Ovary (tissue), 3 donors: ENCODE results near the gene RNF19B.

ENCODE experiments used
- CTCF ChIP-seq, 3 donors: fragments of 450-650 bp in 2 of 3; fragments of 200-600 bp in 1 of 3; IDR thresholded peaks; one replicate each; pipeline versions ENCODE4 v1.5.1 to v1.8.0; 2016 to 2022; ENCODE audit warnings: antibody characterized with exemption in 3 of 3, mild to moderate bottlenecking in 1 of 3
- EP300 ChIP-seq: sonication (generic); formaldehyde crosslinking; IDR thresholded peaks from one replicate; pipeline ENCODE4 v1.6.1; 2017; ENCODE audit warnings: antibody characterized with exemption
- POLR2A ChIP-seq: fragments of 450-650 bp; IDR thresholded peaks from one replicate; pipeline ENCODE4 v1.6.1; 2017; ENCODE audit warnings: antibody characterized with exemption, mild to moderate bottlenecking, moderate library complexity
- donor health status: DM: no; HTN: no; CAD: no.

GRCh38 chr1:32924881-32925344 lies 39.7 kb downstream of the RNF19B start:
- no peak for TF ChIP-seq CTCF (IDR thresholded peaks at IDR 0.05)
- no peak for TF ChIP-seq POLR2A
- no peak for TF ChIP-seq EP300
